ENCODE data around the gene GTF2H2C.

DNA sequence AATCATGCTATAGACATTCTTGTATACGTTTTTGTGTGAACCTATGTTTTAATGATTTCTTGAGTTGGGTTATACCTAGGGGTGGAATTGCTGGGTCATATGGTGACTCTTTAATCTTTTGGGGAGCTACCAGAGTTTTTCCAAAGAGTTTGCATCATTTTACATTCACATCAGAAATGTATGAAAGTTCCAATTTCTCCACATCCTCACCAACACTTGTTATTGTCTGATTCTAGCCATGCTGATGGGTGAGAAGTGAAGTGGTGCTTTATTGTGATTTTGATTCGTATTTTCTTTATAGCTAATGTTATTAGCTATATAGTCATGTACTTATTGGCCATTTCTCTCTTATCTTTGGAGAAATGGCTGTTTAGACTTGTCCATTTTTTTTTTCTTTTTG lies 49.3 kb upstream of the GTF2H2C start:
- TF ChIP-seq GATA3 (IDR thresholded peaks at IDR 0.05; ENCODE audit: low read depth, low read length) (no peak), GATA2 (IDR thresholded peaks at IDR 0.05; ENCODE audit: low read depth, low read length) (no peak)

Measured in SH-SY5Y (cell line).